BJ (cell line): Measurements from ENCODE around the gene LSM14B. TPM values are rescaled to one million over a fixed set of nuclear protein-coding genes. Genes with fewer than 3 reads are reported as not detected.

Experiments
- CTCF ChIA-PET: fragments of 350-600 bp; formaldehyde crosslinking; extraction: SDS; loops from one replicate; lab custom pipeline; 2021; ENCODE audit warnings: antibody characterized with exemption, inconsistent platforms; lab: Yijun Ruan, JAX
- POLR2A ChIA-PET: fragments of 300-600 bp; sonication (Branson Sonifier 250); formaldehyde crosslinking; extraction: SDS; loops from one replicate; lab custom pipeline; 2021; ENCODE audit warnings: antibody characterized with exemption; lab: Charles Lee
- DNase-seq: peaks from one replicate; pipeline ENCODE4 v3.0.0-alpha.2; 2011; ENCODE audit warnings: low read depth
- H3K27me3 ChIP-seq: 2 replicates; pipeline ENCODE4 v1.6.0; 2011; ENCODE audit warnings: low read length; ENCODE audit not compliant: control insufficient read depth, insufficient read depth
- H3K36me3 ChIP-seq: 2 replicates; pipeline ENCODE4 v1.5.1; 2011; ENCODE audit warnings: low read length; ENCODE audit not compliant: control insufficient read depth, insufficient read depth
- H3K4me3 ChIP-seq: 2 replicates; pipeline ENCODE4 v1.5.1; 2011; ENCODE audit warnings: low read depth, mild to moderate bottlenecking, control low read depth, low read length
- polyA plus RNA-seq: library from polyadenylated mRNA; depleted of rRNA; stranded (reverse); fragments of >200 nt; gene quantifications from 2 replicates; pipeline ENCODE4 v1.2.3, GENCODE V29; 2011
- TF ChIP-seq, protein P1 (sequence below): IDR thresholded peaks from 2 replicates; pipeline ENCODE4 v1.5.1; 2011; ENCODE audit warnings: low read depth, mild to moderate bottlenecking, control low read depth, inconsistent platforms, low read length, moderate library complexity; ENCODE audit not compliant: insufficient read depth

Gene LSM14B
- polyA plus RNA-seq, 1 experiment = 48.2 TPM

DNA sequence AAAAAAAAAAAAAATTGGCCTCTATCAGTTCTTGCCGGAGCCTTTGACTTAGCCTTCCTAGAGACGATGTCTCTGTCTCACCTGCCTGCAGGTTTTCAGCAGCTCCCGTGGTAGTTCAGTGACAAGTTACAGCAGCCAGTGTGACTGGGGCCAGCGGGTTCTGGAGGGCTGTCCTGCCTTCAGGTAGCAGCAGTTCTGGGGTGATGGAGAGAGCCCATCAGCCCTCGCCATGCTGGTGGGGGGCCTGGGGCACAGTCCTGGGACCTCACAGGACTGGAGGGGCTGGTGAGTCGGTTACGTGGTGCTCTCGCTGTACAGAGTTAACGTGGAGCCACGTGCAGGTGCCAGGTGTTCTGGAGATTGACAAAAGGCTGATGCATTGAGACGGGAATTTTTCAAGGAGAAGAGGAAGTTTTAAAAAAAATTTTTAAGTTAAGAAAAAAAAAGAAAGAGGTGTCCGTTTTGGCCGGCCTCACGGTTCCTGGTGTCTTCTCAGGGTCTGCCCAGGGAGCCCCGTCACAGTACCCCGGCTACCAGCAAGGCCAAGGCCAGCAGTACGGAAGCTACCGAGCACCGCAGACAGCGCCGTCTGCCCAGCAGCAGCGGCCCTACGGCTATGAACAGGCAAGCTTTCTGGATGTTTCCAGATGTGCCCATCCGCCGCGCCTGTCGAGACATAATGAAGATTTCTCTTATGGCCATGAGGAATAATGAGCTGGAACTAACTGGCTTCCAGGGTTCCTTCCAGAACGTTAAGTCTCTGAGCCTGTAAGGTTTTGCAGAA lies 51.9 kb downstream of the LSM14B start:
- CTCF ChIA-PET = no interaction called here
- Histone ChIP-seq H3K36me3 (peaks cover 10% of the 10 kb centered on the region), H3K27me3 (no peaks in the 10 kb centered on the region), H3K4me3 (no peak overlapping the region)
- POLR2A ChIA-PET = no interaction called here
- no peak for DNase-seq
- TF ChIP-seq, protein P1, sequence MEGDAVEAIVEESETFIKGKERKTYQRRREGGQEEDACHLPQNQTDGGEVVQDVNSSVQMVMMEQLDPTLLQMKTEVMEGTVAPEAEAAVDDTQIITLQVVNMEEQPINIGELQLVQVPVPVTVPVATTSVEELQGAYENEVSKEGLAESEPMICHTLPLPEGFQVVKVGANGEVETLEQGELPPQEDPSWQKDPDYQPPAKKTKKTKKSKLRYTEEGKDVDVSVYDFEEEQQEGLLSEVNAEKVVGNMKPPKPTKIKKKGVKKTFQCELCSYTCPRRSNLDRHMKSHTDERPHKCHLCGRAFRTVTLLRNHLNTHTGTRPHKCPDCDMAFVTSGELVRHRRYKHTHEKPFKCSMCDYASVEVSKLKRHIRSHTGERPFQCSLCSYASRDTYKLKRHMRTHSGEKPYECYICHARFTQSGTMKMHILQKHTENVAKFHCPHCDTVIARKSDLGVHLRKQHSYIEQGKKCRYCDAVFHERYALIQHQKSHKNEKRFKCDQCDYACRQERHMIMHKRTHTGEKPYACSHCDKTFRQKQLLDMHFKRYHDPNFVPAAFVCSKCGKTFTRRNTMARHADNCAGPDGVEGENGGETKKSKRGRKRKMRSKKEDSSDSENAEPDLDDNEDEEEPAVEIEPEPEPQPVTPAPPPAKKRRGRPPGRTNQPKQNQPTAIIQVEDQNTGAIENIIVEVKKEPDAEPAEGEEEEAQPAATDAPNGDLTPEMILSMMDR = no peak

GRCh38 chr20:62174870-62175624 lies 52.8 kb downstream of the LSM14B start:
- POLR2A ChIA-PET = no interaction called here
- no peaks in the 10 kb centered on the region for H3K27me3 ChIP-seq
- no peak overlapping the region for H3K4me3 ChIP-seq
- peaks cover 12% of the 10 kb centered on the region for H3K36me3 ChIP-seq
- CTCF ChIA-PET = no interaction called here
- no peak for DNase-seq
- TF ChIP-seq, protein P1 = no peak

DNA sequence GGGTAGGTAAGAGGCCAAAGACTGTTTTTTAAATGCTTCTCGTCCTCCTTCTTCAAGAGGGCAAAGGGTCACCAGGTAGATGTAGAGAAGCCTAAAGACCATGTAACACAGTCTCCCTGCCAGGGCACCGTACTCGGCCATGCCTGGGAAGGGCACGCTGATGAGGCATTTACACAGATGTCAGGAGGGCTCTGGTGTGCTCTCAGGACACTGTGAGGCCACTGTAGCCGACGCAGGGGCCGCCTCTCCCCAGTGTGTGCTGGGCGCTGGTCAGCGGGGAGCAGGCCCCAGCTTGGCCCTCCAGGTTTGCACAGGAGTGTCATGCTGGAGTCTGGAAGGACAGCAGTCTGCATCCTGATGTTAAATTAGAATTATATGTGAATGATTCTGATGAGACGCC lies 53.4 kb downstream of the LSM14B start:
- Histone ChIP-seq H3K27me3 (no peaks in the 10 kb centered on the region), H3K36me3 (peaks cover 12% of the 10 kb centered on the region), H3K4me3 (no peak overlapping the region)
- DNase-seq = no peak
- CTCF ChIA-PET = no interaction called here
- POLR2A ChIA-PET = no interaction called here
- TF ChIP-seq, protein P1 = no peak

DNA sequence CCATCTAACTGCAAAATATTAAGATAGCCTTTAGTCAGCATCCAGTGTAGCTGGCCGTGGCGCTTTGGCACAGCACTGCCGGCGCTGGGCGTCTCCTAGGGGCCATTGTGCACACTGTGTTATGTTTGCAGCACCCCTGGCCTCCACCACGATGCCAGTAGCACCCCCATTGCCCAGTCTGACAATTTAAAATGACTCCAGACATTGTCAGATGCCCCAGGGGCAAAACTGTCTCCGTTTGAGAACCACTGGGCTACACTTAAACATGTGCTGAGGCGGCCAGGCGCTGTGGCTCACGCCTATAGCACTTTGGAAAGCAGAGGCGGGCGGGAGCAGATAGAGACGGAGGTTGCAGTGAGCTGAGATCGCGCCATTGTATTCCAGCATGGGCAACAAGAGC lies 54.6 kb downstream of the LSM14B start:
- POLR2A ChIA-PET = no interaction called here
- H3K36me3 ChIP-seq = peaks cover 12% of the 10 kb centered on the region
- H3K27me3 ChIP-seq = no peaks in the 10 kb centered on the region
- CTCF ChIA-PET = interaction anchor here (0.7 kb wide), 1 partner anchor 42 kb away, joined by 3 read pairs; no protein-coding TSS in a partner anchor
- no peak overlapping the region for H3K4me3 ChIP-seq
- TF ChIP-seq, protein P1 = no peak
- no peak for DNase-seq

DNA sequence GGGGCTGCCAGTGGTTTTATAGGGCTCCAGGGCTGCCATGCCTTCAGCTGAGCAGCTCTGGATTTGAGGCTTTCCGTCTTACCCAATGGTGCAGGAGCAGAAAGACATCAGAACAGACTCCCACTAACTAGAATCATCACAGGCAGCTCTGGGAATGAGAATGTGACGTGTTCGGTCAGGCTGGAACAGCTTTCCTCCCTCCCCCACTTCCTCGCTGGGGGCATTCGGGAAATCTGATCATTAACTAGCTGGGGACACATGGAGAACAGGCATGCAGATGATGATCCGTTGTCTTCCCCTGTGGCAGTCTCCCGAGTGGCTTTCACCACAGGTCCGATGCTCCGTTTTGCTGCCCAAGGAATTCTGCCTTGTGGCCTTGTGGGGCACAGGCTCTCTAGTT lies 55.0 kb downstream of the LSM14B start:
- ChIA-PET CTCF (no interaction called here), POLR2A (no interaction called here)
- Histone ChIP-seq H3K4me3 (no peak overlapping the region), H3K36me3 (peaks cover 12% of the 10 kb centered on the region), H3K27me3 (no peaks in the 10 kb centered on the region)
- TF ChIP-seq, protein P1 = no peak
- no peak for DNase-seq
